Naive B cell (primary cell): ENCODE measurements around the gene NCAM2. TPM values are rescaled to one million over a fixed set of nuclear protein-coding genes. Genes with fewer than 3 reads are reported as not detected.

Source experiments
- ATAC-seq, 2 donors: fragments of 150-1000 bp; cut with Tn5 transposase; 2 replicates each; pipeline ENCODE4 v1.10.0; 2021; ENCODE audit warnings: low read depth in 2 of 2, mild to moderate bottlenecking in 2 of 2, moderate library complexity in 2 of 2
- DNase-seq: peaks from one replicate; pipeline ENCODE4 v3.0.0; 2022
- H3K27ac Mint-ChIP-seq, 6 donors: one replicate each; pipeline ENCODE4 v1.8.0; 2020 to 2022; ENCODE audit warnings: mild to moderate bottlenecking in 6 of 6, mixed read lengths in 6 of 6, moderate library complexity in 5 of 6, inconsistent platforms in 2 of 6
- H3K27me3 Mint-ChIP-seq, 3 donors: one replicate each; pipeline ENCODE4 v1.8.0; 2021 to 2022; ENCODE audit warnings: mixed read lengths in 3 of 3, mild to moderate bottlenecking in 1 of 3
- H3K36me3 Mint-ChIP-seq, 2 donors: one replicate each; pipeline ENCODE4 v1.8.0; 2020 to 2022; ENCODE audit warnings: mixed read lengths in 2 of 2, inconsistent platforms in 1 of 2, mild to moderate bottlenecking in 1 of 2
- H3K4me1 Mint-ChIP-seq, 3 donors: one replicate each; pipeline ENCODE4 v1.8.0; 2020 to 2022; ENCODE audit warnings: mixed read lengths in 3 of 3, inconsistent platforms in 1 of 3, mild to moderate bottlenecking in 1 of 3, moderate library complexity in 1 of 3
- H3K4me3 Mint-ChIP-seq, 8 donors: one replicate each; pipeline ENCODE4 v1.8.0; 2020 to 2022; ENCODE audit warnings: mild to moderate bottlenecking in 8 of 8, mixed read lengths in 8 of 8, moderate library complexity in 8 of 8, inconsistent platforms in 2 of 8
- H3K9me3 Mint-ChIP-seq, 7 donors: one replicate each; pipeline ENCODE4 v1.8.0; 2020 to 2022; ENCODE audit warnings: mixed read lengths in 7 of 7, mild to moderate bottlenecking in 5 of 7, inconsistent platforms in 2 of 7, moderate library complexity in 1 of 7
- polyA plus RNA-seq, 6 donors: library from polyadenylated mRNA; unstranded; fragments of 300-500 nt; fragmentation: Illumina TruSeq; gene quantifications; one replicate each; pipeline ENCODE4 v1.2.3, GENCODE V29; 2021; ENCODE audit warnings: low read depth in 6 of 6

Gene NCAM2
- polyA plus RNA-seq, 6 donors from 2014 or later = 0.44 to 2.5 (median 2.4) TPM; not detected in 3

GRCh38 chr21:21200939-21201615, 202.9 kb downstream of the NCAM2 start:
- peak overlapping the region in 4 of 8 donors; percentile 24 to 70 (median 36) for H3K4me3 Mint-ChIP-seq
- ATAC-seq (peak in 1 of 2 donors; percentile 37), DNase-seq (no peak)
- peak overlapping the region in 1 of 6 donors; percentile 56 for H3K27ac Mint-ChIP-seq
- H3K4me1 Mint-ChIP-seq = peaks cover 0 to 17% (median 8%) of the 10 kb centered on the region in 3 donors
- H3K36me3 Mint-ChIP-seq = no peaks in the 10 kb centered on the region
- H3K9me3 Mint-ChIP-seq = no peaks in the 10 kb centered on the region
- no peaks in the 10 kb centered on the region for H3K27me3 Mint-ChIP-seq

GRCh38 chr21:21203822-21204339, 205.7 kb downstream of the NCAM2 start:
- no peaks in the 10 kb centered on the region for H3K9me3 Mint-ChIP-seq
- peaks cover 0 to 17% (median 8%) of the 10 kb centered on the region in 3 donors for H3K4me1 Mint-ChIP-seq
- no peak overlapping the region for H3K27ac Mint-ChIP-seq
- no peaks in the 10 kb centered on the region for H3K27me3 Mint-ChIP-seq
- H3K4me3 Mint-ChIP-seq = no peak overlapping the region
- no peak for ATAC-seq
- H3K36me3 Mint-ChIP-seq = no peaks in the 10 kb centered on the region
- DNase-seq = no peak

- DNase-seq = no peak
- H3K9me3 Mint-ChIP-seq = no peaks in the 10 kb centered on the region
- no peaks in the 10 kb centered on the region for H3K36me3 Mint-ChIP-seq
- H3K27me3 Mint-ChIP-seq = no peaks in the 10 kb centered on the region
- no peak overlapping the region for H3K4me3 Mint-ChIP-seq
- H3K27ac Mint-ChIP-seq = no peak overlapping the region
- peaks cover 0 to 17% (median 8%) of the 10 kb centered on the region in 3 donors for H3K4me1 Mint-ChIP-seq
- no peak for ATAC-seq
Observed at GRCh38 chr21:21204366-21204996, 206.3 kb downstream of the NCAM2 start.

- Mint-ChIP-seq H3K4me1 (peaks cover 0 to 14% (median 8%) of the 10 kb centered on the region in 3 donors), H3K9me3 (no peaks in the 10 kb centered on the region), H3K27me3 (no peaks in the 10 kb centered on the region), H3K36me3 (no peaks in the 10 kb centered on the region), H3K4me3 (no peak overlapping the region), H3K27ac (no peak overlapping the region)
- DNase-seq (no peak), ATAC-seq (no peak)
Observed at GRCh38 chr21:21205604-21206003, 207.4 kb downstream of the NCAM2 start.

- ATAC-seq (no peak), DNase-seq (no peak)
- Mint-ChIP-seq H3K4me1 (no peaks in the 10 kb centered on the region), H3K27ac (no peak overlapping the region), H3K9me3 (no peaks in the 10 kb centered on the region), H3K4me3 (no peak overlapping the region), H3K36me3 (no peaks in the 10 kb centered on the region), H3K27me3 (no peaks in the 10 kb centered on the region)
Observed at GRCh38 chr21:21210552-21210951, 212.3 kb downstream of the NCAM2 start.

GRCh38 chr21:21213297-21213696, 215.1 kb downstream of the NCAM2 start:
- H3K9me3 Mint-ChIP-seq = no peaks in the 10 kb centered on the region
- H3K27ac Mint-ChIP-seq = no peak overlapping the region
- DNase-seq (no peak), ATAC-seq (no peak)
- H3K4me3 Mint-ChIP-seq = no peak overlapping the region
- no peaks in the 10 kb centered on the region for H3K36me3 Mint-ChIP-seq
- H3K4me1 Mint-ChIP-seq = no peaks in the 10 kb centered on the region
- no peaks in the 10 kb centered on the region for H3K27me3 Mint-ChIP-seq

GRCh38 chr21:21216047-21216446, 217.8 kb downstream of the NCAM2 start:
- Mint-ChIP-seq H3K9me3 (peaks cover 0 to 2% (median 0%) of the 10 kb centered on the region in 7 donors), H3K36me3 (no peaks in the 10 kb centered on the region), H3K4me3 (no peak overlapping the region), H3K27me3 (no peaks in the 10 kb centered on the region), H3K27ac (no peak overlapping the region), H3K4me1 (no peaks in the 10 kb centered on the region)
- no peak for DNase-seq
- ATAC-seq = no peak

GRCh38 chr21:21226472-21226871, 228.3 kb downstream of the NCAM2 start:
- Mint-ChIP-seq H3K36me3 (no peaks in the 10 kb centered on the region), H3K27me3 (no peaks in the 10 kb centered on the region), H3K27ac (no peak overlapping the region), H3K9me3 (peaks cover 0 to 15% (median 4%) of the 10 kb centered on the region in 7 donors), H3K4me1 (no peaks in the 10 kb centered on the region), H3K4me3 (no peak overlapping the region)
- ATAC-seq (no peak), DNase-seq (no peak)

GRCh38 chr21:21230672-21231071, 232.5 kb downstream of the NCAM2 start:
- Mint-ChIP-seq H3K4me1 (no peaks in the 10 kb centered on the region), H3K9me3 (no peaks in the 10 kb centered on the region), H3K36me3 (no peaks in the 10 kb centered on the region), H3K27me3 (no peaks in the 10 kb centered on the region), H3K27ac (no peak overlapping the region), H3K4me3 (no peak overlapping the region)
- ATAC-seq = no peak
- DNase-seq = no peak

- no peaks in the 10 kb centered on the region for H3K9me3 Mint-ChIP-seq
- no peak overlapping the region for H3K4me3 Mint-ChIP-seq
- no peak overlapping the region for H3K27ac Mint-ChIP-seq
- no peaks in the 10 kb centered on the region for H3K4me1 Mint-ChIP-seq
- H3K36me3 Mint-ChIP-seq = no peaks in the 10 kb centered on the region
- no peak for DNase-seq
- ATAC-seq = no peak
- no peaks in the 10 kb centered on the region for H3K27me3 Mint-ChIP-seq
Observed at GRCh38 chr21:21231913-21232312, 233.7 kb downstream of the NCAM2 start.

GRCh38 chr21:21232320-21232719, 234.1 kb downstream of the NCAM2 start:
- no peak for DNase-seq
- Mint-ChIP-seq H3K36me3 (no peaks in the 10 kb centered on the region), H3K4me3 (no peak overlapping the region), H3K4me1 (no peaks in the 10 kb centered on the region), H3K9me3 (no peaks in the 10 kb centered on the region), H3K27ac (no peak overlapping the region), H3K27me3 (no peaks in the 10 kb centered on the region)
- no peak for ATAC-seq

- no peak overlapping the region for H3K27ac Mint-ChIP-seq
- no peak for DNase-seq
- H3K36me3 Mint-ChIP-seq = no peaks in the 10 kb centered on the region
- H3K9me3 Mint-ChIP-seq = no peaks in the 10 kb centered on the region
- ATAC-seq = no peak
- no peaks in the 10 kb centered on the region for H3K4me1 Mint-ChIP-seq
- no peak overlapping the region for H3K4me3 Mint-ChIP-seq
- no peaks in the 10 kb centered on the region for H3K27me3 Mint-ChIP-seq
Observed at GRCh38 chr21:21233051-21233450, 234.8 kb downstream of the NCAM2 start.

- Mint-ChIP-seq H3K9me3 (no peaks in the 10 kb centered on the region), H3K27ac (no peak overlapping the region), H3K36me3 (no peaks in the 10 kb centered on the region), H3K27me3 (no peaks in the 10 kb centered on the region), H3K4me3 (no peak overlapping the region), H3K4me1 (no peaks in the 10 kb centered on the region)
- no peak for DNase-seq
- ATAC-seq = no peak
Observed at GRCh38 chr21:21236996-21237395, 238.8 kb downstream of the NCAM2 start.

- no peaks in the 10 kb centered on the region for H3K27me3 Mint-ChIP-seq
- H3K9me3 Mint-ChIP-seq = no peaks in the 10 kb centered on the region
Observed at GRCh38 chr21:21238629-21239400, 240.6 kb downstream of the NCAM2 start.

More at GRCh38 chr21:21238629-21239400, 240.6 kb downstream of the NCAM2 start:
- Mint-ChIP-seq H3K4me1 (no peaks in the 10 kb centered on the region), H3K4me3 (no peak overlapping the region), H3K27ac (no peak overlapping the region), H3K36me3 (no peaks in the 10 kb centered on the region)
- DNase-seq (no peak), ATAC-seq (no peak)
